Measurements from ENCODE around the gene KIAA0319L.

The KIAA0319L gene

DNA sequence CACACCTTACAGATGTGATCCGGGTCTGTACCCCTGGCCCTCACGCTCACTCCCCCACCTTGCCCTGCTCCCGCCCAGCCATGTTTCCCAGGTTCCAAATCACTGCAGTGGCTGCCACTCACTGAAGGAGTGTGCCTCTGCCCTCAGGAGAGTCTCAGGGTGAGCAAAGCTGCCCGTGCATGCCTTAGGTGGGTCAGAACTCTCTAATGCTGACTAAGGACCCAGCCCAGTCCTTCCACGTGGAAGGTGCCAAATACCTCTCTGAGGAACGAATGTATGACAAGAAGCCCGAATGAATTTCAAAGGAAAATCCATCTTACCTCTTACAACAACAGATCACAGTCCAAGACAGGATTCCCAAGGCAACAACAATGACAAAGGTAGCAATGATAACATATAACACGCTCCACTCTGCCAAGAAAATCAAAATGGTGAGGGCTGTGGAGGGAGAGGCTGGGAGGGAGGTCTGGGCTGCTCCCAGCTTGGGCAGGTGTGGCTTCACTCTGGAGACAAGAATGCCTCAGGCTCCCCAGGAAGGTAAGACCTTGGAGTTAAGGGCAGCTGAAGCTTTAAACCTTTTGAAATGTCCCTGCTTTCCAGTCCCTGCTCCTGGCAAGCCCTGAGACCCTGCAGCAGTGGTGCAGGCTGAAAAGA, 115.2 kb downstream of the KIAA0319L start:
- DNase-seq: no peak

DNA sequence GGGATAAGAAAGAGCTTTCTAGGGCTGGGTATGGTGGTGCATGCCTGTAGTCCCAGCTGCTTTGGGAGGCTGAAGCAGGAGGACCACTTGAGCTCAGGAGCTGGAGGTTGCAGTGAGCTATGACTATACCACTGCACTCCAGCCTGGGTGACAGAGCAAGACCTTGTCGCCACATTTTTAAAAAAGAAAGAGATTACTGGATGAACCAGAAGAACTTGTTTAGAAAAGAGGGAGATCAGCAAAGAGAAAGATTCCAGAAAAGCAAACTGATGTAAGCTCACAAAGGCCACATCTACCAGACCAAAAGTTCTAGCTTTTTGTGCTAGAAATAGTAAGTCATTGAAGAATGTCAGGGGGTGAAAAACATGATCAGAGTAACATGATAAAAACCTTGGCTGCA, 117.6 kb downstream of the KIAA0319L start:
- DNase-seq: no peak

DNA sequence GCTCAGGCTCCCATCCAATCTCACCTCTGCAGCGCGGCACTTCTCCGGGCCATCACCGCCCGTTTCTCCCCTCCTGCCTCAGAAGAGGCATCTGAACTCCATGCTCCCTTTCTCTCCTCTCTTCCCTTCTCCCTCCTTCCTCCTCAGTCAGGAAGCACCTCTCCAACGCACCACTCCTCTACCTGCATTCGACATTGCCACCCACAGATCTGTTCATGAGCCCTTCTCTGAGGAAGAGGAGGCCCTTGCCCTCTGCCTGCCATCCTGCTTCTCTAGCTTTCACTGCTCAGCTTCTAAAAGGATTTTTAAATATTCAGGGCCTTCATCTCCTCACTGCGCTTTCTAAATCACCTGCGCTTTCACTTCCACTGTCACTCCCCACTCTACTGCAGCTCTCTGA, 120.0 kb downstream of the KIAA0319L start:
- DNase-seq: no peak

DNA sequence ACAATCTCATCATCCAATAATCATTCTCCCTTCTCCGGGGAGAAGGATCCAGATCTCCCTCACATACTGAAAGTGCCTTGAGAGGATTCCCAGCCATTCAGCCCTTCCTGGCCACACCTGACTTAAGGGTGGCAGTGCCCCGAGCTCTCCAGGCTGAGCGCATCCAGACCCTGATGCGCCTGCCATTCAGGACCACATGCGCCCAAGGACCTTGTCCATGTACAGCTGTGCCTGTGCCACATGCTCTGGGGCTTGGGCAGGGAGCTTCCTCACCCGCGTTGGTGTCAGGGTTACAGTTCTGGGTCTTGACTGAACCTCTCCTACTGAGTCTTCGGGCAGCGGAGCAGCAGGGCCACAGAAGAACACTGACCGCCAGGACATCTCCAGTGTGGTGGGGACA, 121.1 kb downstream of the KIAA0319L start:
- DNase-seq: no peak

DNA sequence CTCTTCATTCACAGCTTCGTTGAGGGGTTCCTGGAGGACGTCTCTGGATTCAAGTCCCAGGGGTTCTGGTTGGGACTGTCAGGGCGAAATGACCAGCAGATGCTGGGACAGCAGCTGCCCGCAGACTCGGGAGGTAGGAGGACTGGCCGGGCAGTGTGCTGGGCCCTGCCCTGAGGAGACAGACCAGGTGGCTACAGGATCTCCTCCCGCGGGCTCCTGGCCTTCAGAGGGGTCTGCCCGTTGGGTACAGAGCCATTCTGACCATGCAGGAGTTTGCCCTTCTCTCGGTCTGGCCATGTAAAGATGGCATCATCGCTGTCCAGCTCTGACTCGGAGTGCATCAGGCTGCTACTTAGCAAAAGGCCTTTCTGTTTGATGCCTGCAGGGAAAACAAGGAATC, 122.5 kb downstream of the KIAA0319L start:
- DNase-seq: no peak

DNA sequence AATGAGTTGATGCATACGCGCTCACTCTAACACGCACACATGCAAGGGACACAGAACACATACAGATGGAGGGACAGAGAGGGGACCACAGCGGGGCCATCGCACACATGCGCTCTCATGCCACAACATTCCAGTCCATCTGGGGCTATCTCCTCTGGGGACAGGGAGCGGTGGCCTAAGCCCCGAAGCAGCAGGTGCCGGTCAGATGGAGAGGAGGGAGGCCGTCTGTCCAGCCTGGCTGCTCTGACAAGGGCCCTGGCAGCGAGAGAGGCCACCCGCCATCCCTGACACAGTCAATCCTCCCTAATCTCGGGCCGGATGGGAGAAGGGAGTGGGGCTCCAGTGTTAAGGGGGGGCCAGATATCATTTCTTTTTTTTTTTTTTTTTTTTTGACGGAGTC, 123.5 kb downstream of the KIAA0319L start:
- DNase-seq: no peak

DNA sequence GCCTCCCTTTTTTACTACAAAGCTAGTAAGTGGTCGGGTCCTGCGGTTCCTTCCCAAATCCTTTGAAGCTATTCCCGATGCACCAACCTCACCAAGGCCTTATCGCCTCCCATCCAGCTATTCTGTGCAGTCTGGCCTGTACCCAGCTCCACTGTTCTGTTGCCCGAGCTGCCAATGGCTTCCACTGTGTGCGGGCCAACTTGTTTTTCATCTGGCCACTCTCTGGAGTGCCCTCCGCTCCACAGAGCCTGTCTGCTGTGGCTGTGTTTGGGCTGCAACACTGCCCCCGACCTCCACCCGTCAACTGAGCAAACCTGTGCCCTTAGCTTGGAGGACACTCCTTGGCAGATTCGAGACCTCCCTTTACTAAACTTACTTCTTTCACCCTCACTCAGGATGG, 125.0 kb downstream of the KIAA0319L start:
- no peak for DNase-seq

DNA sequence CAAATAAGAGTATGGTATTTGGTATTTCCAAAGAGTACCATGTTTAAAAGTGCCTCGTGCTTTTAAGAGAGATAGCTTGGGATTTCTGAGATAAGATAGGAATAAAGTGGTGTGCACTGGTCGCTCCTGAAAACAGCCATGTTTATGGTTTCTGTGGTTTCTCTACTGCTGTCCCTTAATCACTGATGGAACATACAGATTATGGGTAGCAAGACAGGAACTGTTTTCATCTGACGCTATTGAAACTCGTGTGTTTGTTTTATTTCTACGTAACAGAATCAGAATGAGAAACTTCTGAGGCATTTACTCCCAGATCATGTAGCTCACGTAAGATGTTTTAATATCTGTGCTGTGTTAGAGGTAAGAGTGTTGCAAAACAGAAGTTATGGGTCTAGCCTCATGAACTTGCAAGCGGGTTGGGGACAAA, 126.0 kb downstream of the KIAA0319L start:
- DNase-seq: no peak

DNA sequence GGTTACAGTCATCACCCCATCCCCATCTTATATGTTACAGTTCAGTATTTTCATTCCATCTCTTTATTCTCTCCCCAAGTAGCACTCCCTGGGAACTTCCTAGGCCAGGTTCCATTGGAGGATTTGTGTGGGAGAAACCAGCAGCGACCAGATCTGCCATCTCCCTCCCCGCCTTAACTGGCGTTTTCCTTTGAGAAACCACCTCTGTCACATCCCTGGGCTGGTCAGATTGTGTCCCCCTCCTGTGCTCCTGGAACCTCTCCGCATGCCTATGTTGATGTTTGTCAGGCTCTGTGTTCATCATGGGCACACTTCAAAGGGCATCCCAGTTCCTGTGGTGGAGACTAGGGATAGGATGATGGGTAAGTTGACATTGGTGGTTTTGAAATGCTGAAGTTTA, 126.4 kb downstream of the KIAA0319L start:
- no peak for DNase-seq

DNA sequence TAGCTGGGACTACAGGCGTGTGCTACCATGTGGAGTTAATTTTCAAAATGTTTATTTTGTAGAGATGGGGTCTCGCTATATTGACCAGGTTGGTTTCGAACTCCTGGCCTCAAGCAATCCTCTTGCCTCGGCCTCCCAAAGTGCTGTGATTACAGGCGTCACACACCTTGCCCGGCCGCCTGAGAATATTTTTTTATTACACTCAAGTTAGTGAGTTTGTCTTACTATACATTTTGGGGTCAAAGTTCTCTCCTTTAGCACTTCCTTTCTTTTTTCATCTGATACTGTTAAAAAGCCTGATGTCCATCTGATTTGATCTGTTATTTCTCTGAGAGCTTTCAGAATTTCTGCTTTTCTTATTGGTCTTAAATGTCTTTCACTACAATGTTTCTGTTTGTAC, 128.8 kb downstream of the KIAA0319L start:
- DNase-seq: no peak

DNA sequence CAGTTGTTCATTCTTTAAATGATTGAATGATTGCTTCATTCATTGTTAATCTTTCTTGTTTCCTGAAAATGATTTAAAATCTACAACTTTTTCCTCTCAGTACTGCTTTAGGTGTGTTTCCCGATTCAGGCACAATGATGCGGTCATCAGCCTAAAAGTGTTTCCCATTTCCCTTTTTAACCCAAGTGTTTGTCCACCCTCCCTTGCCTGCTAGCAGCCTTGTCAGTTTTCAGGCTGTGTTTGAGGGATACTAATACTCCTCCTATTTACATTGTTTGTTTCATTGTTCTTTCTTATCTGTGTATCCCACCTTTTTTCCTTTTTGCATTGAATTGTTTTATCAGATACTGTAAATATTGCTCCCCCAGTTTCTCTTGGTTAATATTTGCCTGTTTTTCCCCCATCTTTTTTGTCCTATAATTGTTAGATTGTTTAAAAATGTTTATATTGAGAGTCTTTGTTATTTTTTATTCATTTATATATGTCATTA, 131.1 kb downstream of the KIAA0319L start:
- DNase-seq: peak in 1 of 2 donors; percentile 14

- no peak for DNase-seq
Measured at GRCh38 chr1:35408925-35409324, 148.3 kb downstream of the KIAA0319L start.

DNA sequence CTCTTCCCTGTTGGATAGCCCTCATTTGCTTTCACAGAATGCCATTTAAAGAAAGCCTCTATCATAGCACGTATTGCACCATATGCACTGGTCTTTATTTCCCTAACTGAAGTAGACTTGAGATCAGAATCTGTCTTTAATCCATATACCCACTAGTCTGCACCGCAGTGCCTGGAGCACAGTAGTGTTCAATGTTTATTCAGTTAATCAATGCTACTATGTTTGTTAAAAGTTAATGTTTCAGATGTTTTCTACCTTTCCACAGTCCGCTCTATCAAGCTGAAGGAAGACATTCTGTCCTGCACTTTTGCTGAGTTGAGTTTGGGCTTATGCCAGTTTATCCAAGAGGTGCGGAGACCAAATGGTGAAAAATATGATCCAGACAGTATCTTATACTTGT, 149.5 kb downstream of the KIAA0319L start:
- no peak for DNase-seq

DNA sequence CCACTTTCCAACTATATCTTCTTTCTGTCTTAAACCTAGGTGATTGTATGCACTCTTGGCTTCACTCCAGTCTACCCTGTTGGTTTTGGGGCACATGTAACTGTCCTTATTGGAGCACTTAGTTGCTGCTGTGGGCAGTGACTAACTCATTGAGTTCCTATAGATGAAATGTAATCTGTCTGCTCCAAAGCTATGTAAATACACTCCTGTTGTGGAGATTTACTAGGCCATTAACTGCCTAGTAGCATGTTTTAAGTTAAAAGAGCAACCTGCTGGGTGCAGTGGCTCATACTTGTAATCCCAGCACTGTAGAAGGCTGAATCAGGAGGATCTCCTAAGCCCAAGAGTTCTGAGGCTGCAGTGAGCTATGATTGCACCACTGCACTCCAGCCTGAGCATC, 151.1 kb downstream of the KIAA0319L start:
- no peak for DNase-seq

GRCh38 chr1:35401049-35401448, 156.2 kb downstream of the KIAA0319L start:
- no peak for DNase-seq

DNA sequence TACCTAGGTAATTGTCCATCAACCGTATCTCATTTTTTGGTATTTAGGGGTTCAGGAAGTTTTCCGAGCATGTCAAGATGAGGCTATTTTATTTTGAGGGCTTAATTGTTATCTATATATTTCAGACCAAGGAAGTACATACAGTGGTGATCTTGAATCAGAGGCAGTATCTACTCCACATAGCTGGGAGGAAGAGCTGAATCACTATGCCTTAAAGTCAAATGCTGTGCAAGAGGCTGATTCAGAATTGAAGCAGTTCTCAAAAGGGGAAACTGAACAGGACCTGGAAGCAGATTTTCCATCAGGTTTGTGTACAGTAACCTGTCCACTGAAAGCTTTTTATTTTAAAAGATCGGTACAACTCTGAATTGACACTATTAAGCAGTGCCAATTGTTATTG, 158.5 kb downstream of the KIAA0319L start:
- no peak for DNase-seq

GRCh38 chr1:35394386-35394785, 162.8 kb downstream of the KIAA0319L start:
- DNase-seq: no peak

DNA sequence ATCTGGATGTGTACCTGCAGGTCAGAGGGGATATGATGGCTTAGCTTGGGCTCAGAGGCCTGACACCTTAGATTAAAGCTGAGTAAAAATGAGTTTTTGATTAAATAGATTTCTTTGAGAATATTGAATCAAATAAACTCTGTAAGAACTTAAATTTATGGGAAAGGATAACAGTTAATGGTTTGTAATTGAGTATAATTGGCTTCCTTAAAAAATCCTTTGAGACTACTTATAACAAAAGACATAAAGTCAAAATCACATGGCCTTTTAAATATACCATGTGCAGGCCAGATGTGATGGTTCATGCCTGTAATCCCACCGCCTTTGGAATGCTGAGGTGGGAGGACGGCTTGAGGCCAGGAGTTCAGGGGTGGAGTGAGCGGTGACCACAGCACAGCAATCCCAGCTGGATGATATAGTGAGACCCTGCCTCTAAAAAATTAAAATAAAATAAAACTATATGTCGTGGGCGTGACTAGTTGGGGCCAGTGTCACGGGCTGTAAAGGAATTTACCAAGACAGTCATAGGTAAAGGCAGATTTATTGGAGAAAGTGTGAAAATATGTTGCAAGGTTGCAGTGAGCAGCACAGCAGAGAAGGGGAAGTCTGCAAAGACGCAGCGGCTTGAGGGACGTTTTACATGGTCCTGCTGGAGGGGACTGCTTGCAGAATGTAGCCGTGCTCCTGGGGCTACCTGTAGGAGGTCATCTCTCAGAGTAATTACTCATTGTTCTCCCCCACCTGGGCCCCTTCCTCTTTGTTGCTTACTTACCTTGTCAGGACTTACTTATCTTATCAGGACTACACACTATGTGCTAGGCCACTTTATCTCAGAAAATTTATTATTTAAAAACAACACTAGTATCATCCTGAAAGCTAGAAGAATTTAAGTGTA, 166.4 kb downstream of the KIAA0319L start:
- DNase-seq: no peak

DNA sequence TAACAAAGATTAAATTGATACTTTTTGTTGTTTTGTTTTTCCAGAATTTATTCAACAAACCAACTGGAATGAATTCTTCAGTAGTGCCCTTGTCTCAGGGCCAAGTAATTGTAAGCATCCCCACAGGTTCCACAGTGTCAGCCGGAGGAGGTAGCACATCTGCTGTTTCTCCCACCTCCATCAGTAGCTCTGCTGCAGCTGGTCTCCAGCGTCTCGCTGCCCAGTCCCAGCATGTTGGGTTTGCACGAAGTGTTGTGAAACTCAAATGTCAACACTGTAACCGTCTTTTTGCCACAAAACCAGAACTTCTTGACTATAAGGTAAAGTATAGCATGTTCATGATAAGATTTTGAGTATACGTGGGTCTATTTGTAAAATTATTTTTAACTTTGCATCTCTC, 170.2 kb downstream of the KIAA0319L start:
- DNase-seq: no peak

DNA sequence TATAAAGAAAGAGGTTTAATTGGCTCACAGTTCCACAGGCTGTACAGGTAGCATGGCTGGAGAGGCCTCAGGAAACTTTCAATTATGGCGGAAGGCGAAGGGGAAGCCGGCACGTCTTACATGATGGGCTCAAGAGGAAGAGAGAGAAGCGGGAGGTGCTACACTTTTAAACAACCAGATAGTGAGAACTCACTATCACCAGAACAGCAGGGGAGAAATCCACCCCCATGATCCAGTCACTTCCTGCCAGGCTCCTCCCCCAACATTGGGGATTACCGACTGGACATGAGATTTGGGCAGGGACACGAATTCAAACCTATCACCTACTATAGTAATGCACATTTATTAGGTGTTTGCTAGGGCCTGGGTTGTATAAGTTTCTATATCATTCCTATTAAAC, 170.9 kb downstream of the KIAA0319L start:
- DNase-seq: no peak
